Kidney epithelial cell (primary cell): ENCODE data around the gene COPS3. TPM values are rescaled to one million over a fixed set of nuclear protein-coding genes. Genes with fewer than 3 reads are reported as not detected.

ENCODE experiments used
- DNase-seq: peaks from one replicate; pipeline ENCODE4 v3.0.0-alpha.2; 2010; ENCODE audit warnings: low read depth
- H3K27me3 ChIP-seq: 2 replicates; pipeline ENCODE4 v1.6.0; 2011; ENCODE audit warnings: low read length; ENCODE audit not compliant: control insufficient read depth, insufficient read depth
- H3K36me3 ChIP-seq: 2 replicates; pipeline ENCODE4 v1.5.1; 2011; ENCODE audit warnings: low read length; ENCODE audit not compliant: control insufficient read depth, insufficient read depth
- H3K4me3 ChIP-seq: 2 replicates; pipeline ENCODE4 v1.5.1; 2011; ENCODE audit warnings: low read depth, mild to moderate bottlenecking, control low read depth, low read length
- CTCF ChIP-seq: IDR thresholded peaks from 2 replicates; pipeline ENCODE4 v1.5.1; 2011; ENCODE audit warnings: mild to moderate bottlenecking, moderate library complexity, low read length, control low read depth, inconsistent platforms; ENCODE audit not compliant: insufficient read depth, poor library complexity, severe bottlenecking
- total RNA-seq: library from RNA; depleted of rRNA; stranded (reverse); fragments of >200 nt; gene quantifications from 2 replicates; pipeline ENCODE4 v1.2.3, GENCODE V29; 2015

COPS3 gene
- total RNA-seq, 1 donor from 2014 or later, result 68.5 TPM

GRCh38 chr17:17228521-17229279 lies 52.3 kb downstream of the COPS3 start:
- Histone ChIP-seq H3K4me3 (no peak overlapping the region), H3K36me3 (peaks cover 9% of the 10 kb centered on the region), H3K27me3 (no peaks in the 10 kb centered on the region)
- DNase-seq, result no peak
- TF ChIP-seq CTCF, result no peak

DNA sequence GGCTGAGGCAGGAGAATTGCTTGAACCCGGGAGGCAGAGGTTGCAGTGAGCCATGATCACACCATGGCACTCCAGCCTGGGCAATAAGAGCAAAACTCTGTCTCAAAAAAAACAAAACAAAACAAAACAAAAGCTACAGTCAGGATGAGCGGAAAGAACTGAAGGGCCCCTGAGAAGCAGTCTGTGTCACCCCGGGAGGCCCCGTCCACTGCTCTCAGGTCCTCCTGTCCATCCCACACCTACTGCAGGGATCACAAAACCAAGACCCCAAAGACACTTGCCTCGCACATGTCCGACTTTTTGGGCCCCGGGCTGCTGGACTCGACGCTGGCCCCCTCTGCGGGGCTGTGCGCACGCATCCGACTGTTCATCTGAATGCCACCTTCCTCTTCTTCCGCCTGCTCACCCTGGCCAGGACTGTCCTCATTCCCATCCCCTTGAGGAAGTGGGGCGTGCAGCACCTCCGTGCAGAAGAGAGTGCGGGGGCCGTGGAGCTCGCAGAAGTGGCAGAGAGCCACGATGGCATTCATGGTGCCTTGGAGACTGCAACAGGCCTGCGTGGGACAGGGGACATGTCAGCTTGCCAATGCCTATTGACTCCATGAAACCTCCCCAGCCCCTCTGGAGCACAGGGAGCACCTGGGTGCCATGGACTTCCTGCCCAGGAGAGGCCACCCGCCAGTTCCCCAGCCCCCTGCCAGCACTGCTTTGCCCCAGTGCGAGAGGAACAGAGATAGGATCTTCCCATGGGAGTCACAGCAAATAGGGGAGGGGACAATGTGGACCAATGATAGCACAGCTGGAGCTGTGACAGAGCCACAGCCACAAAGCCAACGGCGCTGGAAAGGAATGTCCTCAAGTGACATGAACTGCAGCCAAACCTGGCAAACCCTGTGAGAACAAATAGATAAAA lies 53.2 kb downstream of the COPS3 start:
- Histone ChIP-seq H3K36me3 (peaks cover 9% of the 10 kb centered on the region), H3K4me3 (no peak overlapping the region), H3K27me3 (no peaks in the 10 kb centered on the region)
- no peak for TF ChIP-seq CTCF
- DNase-seq, result no peak

DNA sequence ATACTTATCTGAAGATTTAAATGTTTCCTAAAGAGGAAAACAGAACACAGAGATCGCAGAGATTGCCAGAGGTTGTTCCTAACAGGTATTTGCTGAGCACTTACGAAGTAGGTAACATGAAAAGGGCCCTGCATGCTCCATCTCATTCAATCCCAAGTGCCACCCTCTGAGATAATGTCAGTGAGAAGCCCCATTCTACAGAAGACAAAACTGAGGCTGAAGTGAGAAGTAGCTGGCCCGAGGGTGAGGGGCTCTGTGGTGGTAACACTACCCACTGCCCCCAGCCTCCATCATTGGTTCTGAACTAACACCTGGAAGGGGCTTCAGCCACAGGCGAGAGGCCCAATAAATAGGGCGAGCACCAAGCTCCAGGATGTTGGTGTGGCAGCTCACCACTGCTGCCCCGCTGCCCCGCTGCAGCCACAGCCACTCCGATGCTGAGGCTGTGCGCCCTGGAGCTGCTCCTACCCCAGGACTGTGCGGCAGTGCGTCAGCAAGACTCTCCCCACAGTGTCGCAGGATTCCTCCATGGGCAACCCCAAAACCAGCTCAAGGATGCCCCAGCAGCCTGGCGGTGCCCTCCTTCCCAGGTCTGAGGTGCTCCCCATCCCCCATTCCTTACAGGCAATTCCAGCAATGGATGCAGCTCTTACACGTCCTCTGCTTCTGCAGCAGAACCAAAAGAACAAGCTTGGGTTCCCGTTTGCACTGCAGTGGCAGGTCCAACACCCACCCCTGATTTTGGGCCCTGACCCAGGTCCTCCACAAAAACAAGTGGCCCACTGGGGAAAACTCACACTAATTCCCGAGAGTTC lies 54.4 kb downstream of the COPS3 start:
- Histone ChIP-seq H3K4me3 (no peak overlapping the region), H3K36me3 (peaks cover 9% of the 10 kb centered on the region), H3K27me3 (no peaks in the 10 kb centered on the region)
- no peak for DNase-seq
- TF ChIP-seq CTCF, result no peak

GRCh38 chr17:17225901-17226300 lies 55.1 kb downstream of the COPS3 start:
- no peak for TF ChIP-seq CTCF
- no peaks in the 10 kb centered on the region for H3K27me3 ChIP-seq
- no peak overlapping the region for H3K4me3 ChIP-seq
- peaks cover 9% of the 10 kb centered on the region for H3K36me3 ChIP-seq
- no peak for DNase-seq

- no peak for DNase-seq
- peaks cover 10% of the 10 kb centered on the region for H3K36me3 ChIP-seq
- H3K27me3 ChIP-seq, result no peaks in the 10 kb centered on the region
- no peak overlapping the region for H3K4me3 ChIP-seq
- TF ChIP-seq CTCF, result no peak
Measured at GRCh38 chr17:17224137-17224536, 56.9 kb downstream of the COPS3 start.
